BLaER1 treated with 17β-estradiol and CSF1 and Interleukin-3, amounts not matched to agents 10 nM and 100 nM (cell line): ENCODE measurements around the gene ARMC9.

ENCODE experiments used
- H3K27ac ChIP-seq, 11 experiments: shearing (Covaris generic); formaldehyde crosslinking; 2 replicates each; pipeline ENCODE4 v1.8.1; 2022
- H3K27me3 ChIP-seq, 11 experiments: shearing (Covaris generic); formaldehyde crosslinking; 2 replicates each; pipeline ENCODE4 v1.8.1; 2022
- H3K36me3 ChIP-seq, 11 experiments: shearing (Covaris generic); formaldehyde crosslinking; 2 replicates each; pipeline ENCODE4 v1.8.1; 2022
- H3K4me1 ChIP-seq, 10 experiments: shearing (Covaris generic); formaldehyde crosslinking; 2 replicates each; pipeline ENCODE4 v1.8.1; 2022
- H3K4me2 ChIP-seq, 11 experiments: shearing (Covaris generic); formaldehyde crosslinking; 2 replicates each; pipeline ENCODE4 v1.8.1; 2022
- H3K4me3 ChIP-seq, 10 experiments: shearing (Covaris generic); formaldehyde crosslinking; 2 replicates each; pipeline ENCODE4 v1.8.1; 2022
- H3K9ac ChIP-seq, 11 experiments: shearing (Covaris generic); formaldehyde crosslinking; 2 replicates each; pipeline ENCODE4 v1.8.1; 2022
- H3K9me3 ChIP-seq, 11 experiments: shearing (Covaris generic); formaldehyde crosslinking; replicated peaks in 1 of 11; 2 replicates each; pipeline ENCODE4 v1.8.1; 2022
- H4K20me1 ChIP-seq, 11 experiments: shearing (Covaris generic); formaldehyde crosslinking; 2 replicates each; pipeline ENCODE4 v1.8.1; 2022
- Cebpa-rat ChIP-seq, 11 experiments: shearing (Covaris generic); IDR thresholded peaks; 2 replicates each; pipeline ENCODE4 v1.8.1; 2022

ARMC9 gene

DNA sequence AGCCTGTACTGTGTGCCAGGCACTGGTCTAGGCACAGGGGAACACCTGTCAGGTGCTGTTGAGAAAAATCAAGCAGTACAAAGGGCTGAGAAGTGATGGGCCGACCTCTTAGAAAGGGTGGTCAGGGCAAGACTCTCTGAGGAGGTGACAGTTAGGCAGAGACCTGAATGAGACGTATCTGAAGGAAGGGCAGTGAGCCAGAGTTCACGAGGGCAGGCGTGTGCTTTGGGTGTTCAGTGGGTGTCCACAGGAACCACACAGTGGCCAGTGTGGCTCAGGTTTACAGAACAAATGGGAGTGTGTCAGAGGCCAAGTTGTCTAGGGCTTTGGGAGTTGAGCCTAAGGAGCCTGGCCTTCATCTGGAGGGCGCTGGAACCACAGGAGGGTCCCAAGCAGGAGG is 6.2 kb downstream of the ARMC9 start:
- H3K36me3 ChIP-seq = no peaks in the 10 kb centered on the region
- H3K9me3 ChIP-seq = no peaks in the 10 kb centered on the region
- TF ChIP-seq Cebpa-rat (IDR thresholded peaks at IDR 0.05) = no peak
- H3K9ac ChIP-seq = no peak overlapping the region
- no peaks in the 10 kb centered on the region for H4K20me1 ChIP-seq
- H3K4me2 ChIP-seq = no peak overlapping the region
- no peak overlapping the region for H3K4me3 ChIP-seq
- H3K4me1 ChIP-seq = peaks cover 0 to 12% (median 0%) of the 10 kb centered on the region in 10 experiments; a peak in 2 of 20 replicates
- H3K27me3 ChIP-seq = no peaks in the 10 kb centered on the region
- H3K27ac ChIP-seq = no peak overlapping the region

DNA sequence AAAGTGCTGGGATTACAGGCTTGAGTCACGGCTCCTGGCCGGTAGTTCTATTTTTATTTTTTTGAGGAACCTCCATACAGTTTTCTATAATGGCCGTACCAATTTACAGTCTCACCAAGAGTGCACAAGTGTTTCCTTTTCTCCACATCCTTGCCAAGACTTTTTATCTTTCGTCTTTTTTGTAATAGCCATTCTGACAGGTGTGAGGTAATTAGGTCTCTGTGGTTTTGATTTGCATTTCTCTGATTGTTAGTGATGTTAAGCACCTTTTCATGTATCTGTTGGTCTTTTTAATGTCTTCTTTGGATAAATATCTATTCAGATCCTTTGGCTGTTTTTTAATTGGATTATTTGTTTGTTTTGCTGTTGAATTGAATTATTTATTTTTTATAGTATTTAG is 9.3 kb downstream of the ARMC9 start:
- H3K9ac ChIP-seq = no peak overlapping the region
- no peak overlapping the region for H3K27ac ChIP-seq
- no peaks in the 10 kb centered on the region for H3K9me3 ChIP-seq
- no peaks in the 10 kb centered on the region for H4K20me1 ChIP-seq
- no peaks in the 10 kb centered on the region for H3K27me3 ChIP-seq
- H3K4me2 ChIP-seq = no peak overlapping the region
- 0 out of 22 replicates have a peak, but pooled peaks cover 0 to 9% (median 0%) of the 10 kb centered on the region in 11 experiments for H3K36me3 ChIP-seq
- no peak for TF ChIP-seq Cebpa-rat (IDR thresholded peaks at IDR 0.05)
- H3K4me3 ChIP-seq = no peak overlapping the region
- H3K4me1 ChIP-seq = peaks cover 0 to 19% (median 14%) of the 10 kb centered on the region in 10 experiments; a peak in 12 of 20 replicates

DNA sequence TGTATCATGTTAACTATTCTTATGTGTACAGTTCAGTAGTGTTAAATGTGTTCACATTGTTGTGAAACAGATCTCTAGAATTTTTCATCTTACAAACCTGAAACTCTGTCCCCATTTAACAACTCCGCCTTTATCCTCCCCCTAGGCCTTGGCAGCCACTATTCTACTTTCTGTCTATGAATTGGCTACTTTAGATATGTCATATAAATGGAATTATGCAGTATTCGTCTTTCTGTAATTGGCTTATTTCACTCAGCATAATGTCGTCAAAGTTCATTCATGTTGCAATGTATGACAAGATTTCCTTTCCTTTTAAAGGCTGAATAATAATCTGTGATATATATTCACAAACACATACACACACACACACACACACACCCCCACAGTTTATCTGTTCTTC is 12.4 kb downstream of the ARMC9 start:
- 0 out of 22 replicates have a peak, but pooled peaks cover 0 to 9% (median 0%) of the 10 kb centered on the region in 11 experiments for H3K36me3 ChIP-seq
- H4K20me1 ChIP-seq = no peaks in the 10 kb centered on the region
- TF ChIP-seq Cebpa-rat (IDR thresholded peaks at IDR 0.05) = no peak

DNA sequence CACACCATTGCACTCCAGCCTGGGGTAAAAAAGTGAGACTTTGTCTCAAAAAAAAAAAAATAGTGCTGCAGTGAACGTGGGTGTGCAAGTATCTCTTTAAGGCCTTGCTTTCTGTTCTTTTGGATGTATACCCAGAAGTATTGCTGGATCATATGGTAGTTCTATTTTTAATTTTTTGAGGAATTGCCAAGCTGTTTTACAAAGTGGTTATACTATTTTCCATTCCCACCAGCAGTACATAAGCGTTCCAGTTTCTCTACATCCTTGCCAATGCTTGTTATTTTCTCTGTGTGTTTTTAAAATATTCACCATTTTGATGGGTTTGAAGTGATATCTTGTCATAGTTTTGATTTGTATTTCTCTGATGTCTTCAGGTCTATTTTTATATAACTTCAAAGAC is 13.1 kb downstream of the ARMC9 start:
- H3K27ac ChIP-seq = no peak overlapping the region
- H3K4me2 ChIP-seq = peak overlapping the region in 5 of 11 experiments; percentile 14 to 51 (median 33); a peak in 10 of 22 replicates
- H3K4me1 ChIP-seq = peaks cover 0 to 33% (median 16%) of the 10 kb centered on the region in 10 experiments; a peak in 11 of 20 replicates
- H3K4me3 ChIP-seq = no peak overlapping the region
- no peaks in the 10 kb centered on the region for H3K27me3 ChIP-seq
- TF ChIP-seq Cebpa-rat (IDR thresholded peaks at IDR 0.05) = no peak
- 0 out of 22 replicates have a peak, but pooled peaks cover 0 to 9% (median 0%) of the 10 kb centered on the region in 11 experiments for H3K36me3 ChIP-seq
- no peaks in the 10 kb centered on the region for H3K9me3 ChIP-seq
- H3K9ac ChIP-seq = no peak overlapping the region
- H4K20me1 ChIP-seq = no peaks in the 10 kb centered on the region

More for the DNA sequence above, 12.4 kb downstream of the ARMC9 start:
- Histone ChIP-seq H3K27ac (no peak overlapping the region), H3K4me3 (no peak overlapping the region), H3K9me3 (no peaks in the 10 kb centered on the region), H3K27me3 (no peaks in the 10 kb centered on the region), H3K4me2 (peak overlapping the region in 1 of 11 experiments; percentile 51; a peak in 2 of 22 replicates), H3K9ac (no peak overlapping the region), H3K4me1 (peaks cover 0 to 33% (median 16%) of the 10 kb centered on the region in 10 experiments; a peak in 11 of 20 replicates)

DNA sequence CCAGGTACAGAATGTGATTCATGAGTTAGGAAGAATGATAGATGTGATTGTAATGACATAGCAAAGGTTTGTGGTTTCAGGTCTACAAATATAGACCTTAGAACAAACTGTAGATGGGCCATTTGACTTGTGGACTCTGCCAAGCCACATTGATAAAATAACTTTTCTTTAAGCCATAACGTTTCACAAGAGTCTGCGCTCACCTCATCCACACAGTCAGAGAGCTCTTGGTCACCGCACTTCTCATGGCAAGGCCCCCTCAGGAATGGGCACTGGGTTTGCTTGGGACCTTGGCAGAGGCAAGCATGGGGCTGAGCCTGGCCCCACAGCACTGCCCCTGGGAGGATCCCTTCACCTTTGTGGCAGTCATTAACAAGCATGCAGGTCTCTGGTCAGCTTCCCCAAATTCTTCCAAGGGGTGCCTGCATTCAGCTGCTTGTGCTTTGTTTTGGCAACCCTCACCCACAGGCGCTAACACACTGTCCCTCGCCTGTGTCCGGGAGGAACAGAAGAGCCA is 14.0 kb downstream of the ARMC9 start:
- no peak for TF ChIP-seq Cebpa-rat (IDR thresholded peaks at IDR 0.05)
- peak overlapping the region in 5 of 11 experiments; percentile 9 to 49 (median 26); a peak in 8 of 22 replicates for H3K4me2 ChIP-seq
- H3K9ac ChIP-seq = no peak overlapping the region
- peaks cover 0 to 33% (median 16%) of the 10 kb centered on the region in 10 experiments; a peak in 11 of 20 replicates for H3K4me1 ChIP-seq
- H3K27me3 ChIP-seq = no peaks in the 10 kb centered on the region
- H4K20me1 ChIP-seq = no peaks in the 10 kb centered on the region
- no peaks in the 10 kb centered on the region for H3K9me3 ChIP-seq
- 0 out of 22 replicates have a peak, but pooled peaks cover 0 to 9% (median 0%) of the 10 kb centered on the region in 11 experiments for H3K36me3 ChIP-seq
- no peak overlapping the region for H3K27ac ChIP-seq
- no peak overlapping the region for H3K4me3 ChIP-seq

DNA sequence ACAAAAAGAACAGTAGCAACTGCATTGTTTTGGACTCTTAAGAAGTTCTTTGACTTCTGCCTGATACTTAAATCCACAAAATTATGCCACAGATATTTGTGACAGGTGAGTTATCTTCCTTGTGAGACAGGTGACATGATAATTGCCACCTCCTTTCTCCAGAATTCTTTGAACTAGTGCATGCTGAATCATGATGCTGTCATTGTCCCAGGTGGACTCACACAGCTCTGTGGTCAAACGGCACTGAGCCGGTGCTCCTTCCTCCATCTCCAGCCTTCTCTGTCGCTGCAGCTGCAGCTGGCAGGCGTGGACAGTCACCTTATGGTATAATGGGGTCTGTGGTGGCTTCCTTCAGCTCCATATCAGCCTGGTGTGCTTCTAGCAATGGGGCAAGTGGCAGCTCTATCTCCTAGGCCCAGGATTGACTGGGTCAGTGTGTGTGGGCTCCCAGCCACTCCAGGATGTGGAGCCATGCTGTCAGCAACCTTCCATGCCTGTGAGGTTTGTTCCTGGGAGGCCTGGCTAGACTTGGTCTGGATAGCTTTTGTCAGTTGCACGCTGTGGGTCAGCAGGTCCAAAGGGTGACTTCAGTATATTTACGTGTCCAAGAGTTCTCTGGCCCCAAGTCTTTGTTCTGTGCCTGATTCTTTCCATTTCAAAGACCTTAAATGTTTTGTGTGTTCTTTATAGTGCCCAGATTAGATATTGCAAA is 15.7 kb downstream of the ARMC9 start:
- Histone ChIP-seq H3K4me2 (peak overlapping the region in 6 of 11 experiments; percentile 26 to 64 (median 52); a peak in 10 of 22 replicates), H3K27me3 (no peaks in the 10 kb centered on the region), H3K9me3 (no peaks in the 10 kb centered on the region), H3K9ac (no peak overlapping the region), H3K36me3 (0 out of 22 replicates have a peak, but pooled peaks cover 0 to 9% (median 0%) of the 10 kb centered on the region in 11 experiments), H3K4me1 (peaks cover 0 to 33% (median 16%) of the 10 kb centered on the region in 10 experiments; a peak in 11 of 20 replicates), H3K4me3 (no peak overlapping the region), H4K20me1 (no peaks in the 10 kb centered on the region), H3K27ac (no peak overlapping the region)
- no peak for TF ChIP-seq Cebpa-rat (IDR thresholded peaks at IDR 0.05)

DNA sequence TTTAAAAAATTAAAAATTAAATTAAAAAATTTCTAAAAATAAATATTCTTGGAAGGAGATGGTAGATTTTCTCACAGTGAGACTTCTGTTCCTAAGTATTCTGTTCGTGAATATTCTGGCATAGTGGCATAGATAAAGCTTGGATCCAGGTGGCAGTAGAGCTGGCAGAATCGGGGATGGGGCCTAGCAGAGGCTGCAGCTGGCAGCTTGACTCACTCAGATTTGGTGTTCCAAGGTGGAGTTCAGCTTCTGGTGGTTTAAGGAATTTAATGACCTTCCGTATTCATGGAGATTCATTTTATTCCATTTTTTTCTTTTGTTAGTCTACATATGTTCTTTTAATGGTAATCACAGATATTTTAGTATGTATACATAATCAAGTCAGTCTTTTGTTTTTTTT is 19.9 kb downstream of the ARMC9 start:
- Histone ChIP-seq H3K9me3 (peaks cover 0 to 8% (median 0%) of the 10 kb centered on the region in 11 experiments; a peak in 2 of 22 replicates), H4K20me1 (no peaks in the 10 kb centered on the region), H3K27ac (no peak overlapping the region), H3K27me3 (no peaks in the 10 kb centered on the region), H3K4me1 (peaks cover 0 to 16% (median 8%) of the 10 kb centered on the region in 10 experiments; a peak in 11 of 20 replicates), H3K4me3 (no peak overlapping the region), H3K4me2 (no peak overlapping the region), H3K36me3 (0 out of 22 replicates have a peak, but pooled peaks cover 0 to 4% (median 0%) of the 10 kb centered on the region in 11 experiments), H3K9ac (no peak overlapping the region)
- no peak for TF ChIP-seq Cebpa-rat (IDR thresholded peaks at IDR 0.05)

DNA sequence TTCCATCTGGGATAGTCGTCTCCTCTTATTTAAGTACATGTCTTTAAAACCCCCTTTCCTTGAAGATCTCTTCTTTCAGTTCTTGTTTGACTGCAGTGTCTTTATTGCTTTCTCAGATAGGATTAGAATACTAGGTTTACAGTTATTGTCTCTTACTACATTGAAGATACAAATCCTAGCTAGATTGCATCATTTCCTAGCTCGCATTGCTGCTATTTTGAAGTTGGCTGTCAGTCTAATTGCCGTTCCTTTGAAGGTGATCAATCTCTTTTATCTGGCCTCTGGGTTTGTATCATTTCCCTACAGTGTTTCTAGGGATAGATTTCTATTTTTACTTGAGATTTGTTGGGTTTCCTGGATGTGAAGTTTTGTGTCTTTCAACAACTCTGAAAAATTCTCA is 20.9 kb downstream of the ARMC9 start:
- Histone ChIP-seq H3K4me2 (0 out of 22 replicates have a peak overlapping the region, but pooled peaks of 1 of the 11 experiments have one; percentile 13), H3K9me3 (peaks cover 0 to 8% (median 0%) of the 10 kb centered on the region in 11 experiments; a peak in 2 of 22 replicates), H3K4me1 (peaks cover 0 to 8% (median 3%) of the 10 kb centered on the region in 10 experiments; a peak in 11 of 20 replicates), H3K27ac (no peak overlapping the region), H3K27me3 (no peaks in the 10 kb centered on the region), H3K36me3 (0 out of 22 replicates have a peak, but pooled peaks cover 0 to 4% (median 0%) of the 10 kb centered on the region in 11 experiments), H4K20me1 (no peaks in the 10 kb centered on the region), H3K4me3 (no peak overlapping the region), H3K9ac (no peak overlapping the region)
- no peak for TF ChIP-seq Cebpa-rat (IDR thresholded peaks at IDR 0.05)

DNA sequence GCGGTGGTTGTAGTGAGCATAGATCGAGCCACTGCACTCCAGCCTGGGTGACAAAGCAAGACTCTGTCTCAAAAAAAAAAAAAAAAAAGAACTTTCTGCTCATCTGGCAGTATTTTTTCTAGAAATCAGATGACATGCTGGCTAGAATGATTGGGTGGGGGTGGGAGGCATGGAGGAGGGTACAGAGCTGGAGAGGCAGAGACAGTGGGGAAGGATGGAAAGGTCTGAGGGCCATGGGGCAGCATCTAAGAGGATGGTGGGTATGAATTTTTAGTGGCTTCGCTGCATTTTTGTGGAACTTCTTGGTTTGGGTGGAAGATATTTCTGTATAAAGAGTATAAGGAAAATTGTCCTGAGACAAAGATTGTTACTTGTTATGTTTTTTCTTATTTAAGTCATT is 23.3 kb downstream of the ARMC9 start:
- no peak overlapping the region for H3K27ac ChIP-seq
- no peaks in the 10 kb centered on the region for H4K20me1 ChIP-seq
- peaks cover 0 to 8% (median 0%) of the 10 kb centered on the region in 11 experiments; a peak in 2 of 22 replicates for H3K9me3 ChIP-seq
- no peak overlapping the region for H3K4me3 ChIP-seq
- no peak overlapping the region for H3K4me2 ChIP-seq
- 0 out of 22 replicates have a peak, but pooled peaks cover 0 to 3% (median 0%) of the 10 kb centered on the region in 11 experiments for H3K36me3 ChIP-seq
- TF ChIP-seq Cebpa-rat (IDR thresholded peaks at IDR 0.05) = no peak
- H3K27me3 ChIP-seq = no peaks in the 10 kb centered on the region
- H3K4me1 ChIP-seq = 0 out of 20 replicates have a peak, but pooled peaks cover 0 to 7% (median 0%) of the 10 kb centered on the region in 10 experiments
- no peak overlapping the region for H3K9ac ChIP-seq
